GM12878 (cell line): ENCODE measurements around the gene HRH2. TPM values are rescaled to one million over a fixed set of nuclear protein-coding genes. Genes with fewer than 3 reads are reported as not detected.

Experiments
- ATAC-seq: fragments of 200-7000 bp; cut with Tn5 transposase; 3 replicates; pipeline ENCODE4 v1.9.1; 2020; ENCODE audit warnings: mild to moderate bottlenecking, moderate library complexity
- BruUV-seq: library from RNA; stranded (reverse); fragments of 400-500 nt; replicated peaks from 2 replicates; lab custom pipeline; 2021; lab: Mats Ljungman, UMichigan
- CTCF ChIA-PET: fragments of 300-600 bp; sonication (Branson Sonifier 250); formaldehyde crosslinking; extraction: SDS; loops from one replicate; lab custom pipeline; 2021; ENCODE audit warnings: inconsistent platforms; lab: Yijun Ruan, JAX
- POLR2A ChIA-PET: fragments of 350-600 bp; formaldehyde crosslinking; extraction: SDS; loops from one replicate; lab custom pipeline; 2021; ENCODE audit warnings: inconsistent platforms; lab: Charles Lee
- RAD21 ChIA-PET: fragments of 300-600 bp; sonication (Branson Sonifier 250); formaldehyde crosslinking; loops from one replicate; lab custom pipeline; 2023; ENCODE audit warnings: antibody characterized with exemption; ENCODE audit not compliant: unreplicated experiment; lab: Charles Lee
- SMC1A ChIA-PET: fragments of 300-600 bp; sonication (Branson Sonifier 250); formaldehyde crosslinking; loops from one replicate; lab custom pipeline; 2023; ENCODE audit not compliant: unreplicated experiment, uncharacterized antibody; lab: Charles Lee
- DNase-seq: peaks from one replicate; pipeline ENCODE4 v3.0.0-alpha.2; 2011; ENCODE audit warnings: low read depth, low spot score
- FAIRE-seq: peaks from 3 replicates; lab custom pipeline; 2011; peaks lifted over from hg19 to GRCh38; lab: Jason Lieb, UNC
- H2AFZ ChIP-seq: 2 replicates; pipeline ENCODE4 v1.6.0; 2011; ENCODE audit warnings: low read depth, low read length, control low read depth; ENCODE audit not compliant: control insufficient read depth
- H3K27ac ChIP-seq: 2 replicates; pipeline ENCODE4 v1.5.1; 2011; ENCODE audit warnings: control low read depth; ENCODE audit not compliant: control insufficient read depth, insufficient read depth
- H3K27me3 ChIP-seq, 2 experiments: replicated peaks in 1 of 2; 2 replicates each; pipeline versions ENCODE4 v1.6.0 to v1.6.1; 2011; ENCODE audit warnings: low read length in 1 of 2; ENCODE audit not compliant: control insufficient read depth in 2 of 2, insufficient read depth in 2 of 2
- H3K36me3 ChIP-seq, 2 experiments: 2 replicates each; pipeline ENCODE4 v1.5.1; 2011; ENCODE audit warnings: low read length in 1 of 2; ENCODE audit not compliant: control insufficient read depth in 2 of 2, insufficient read depth in 2 of 2
- H3K4me1 ChIP-seq: 2 replicates; pipeline ENCODE4 v1.6.1; 2011; ENCODE audit warnings: mild to moderate bottlenecking, low read length, moderate library complexity, mixed read lengths; ENCODE audit not compliant: control insufficient read depth, insufficient read depth
- H3K4me2 ChIP-seq: 2 replicates; pipeline ENCODE4 v1.6.0; 2011; ENCODE audit warnings: control low read depth; ENCODE audit not compliant: control insufficient read depth, insufficient read depth
- H3K4me3 ChIP-seq: fragments of 200-600 bp; sonication (generic); 2 replicates; pipeline ENCODE4 v1.5.1; 2016
- H3K79me2 ChIP-seq: 2 replicates; pipeline ENCODE4 v1.6.0; 2011; ENCODE audit warnings: low read length; ENCODE audit not compliant: control insufficient read depth, insufficient read depth
- H3K9ac ChIP-seq: 2 replicates; pipeline ENCODE4 v1.8.0; 2011; ENCODE audit warnings: low read length, control low read depth, mixed read lengths; ENCODE audit not compliant: control insufficient read depth, insufficient read depth
- H3K9me3 ChIP-seq: replicated peaks from 3 replicates; pipeline ENCODE4 v1.5.1; 2011; ENCODE audit warnings: mild to moderate bottlenecking, low read length; ENCODE audit not compliant: control insufficient read depth, insufficient read depth
- H4K20me1 ChIP-seq: 2 replicates; pipeline ENCODE4 v1.6.0; 2011; ENCODE audit not compliant: control insufficient read depth, insufficient read depth
- BRCA1 ChIP-seq: IDR thresholded peaks from 2 replicates; pipeline ENCODE4 v1.6.1; 2011; ENCODE audit warnings: low read depth, low read length, improper control_type of control experiment
- CBX3 ChIP-seq: fragments of 200-600 bp; sonication (generic); IDR thresholded peaks from 2 replicates; pipeline ENCODE4 v1.6.1; 2016; ENCODE audit warnings: low read depth, borderline replicate concordance
- EED ChIP-seq: sonication (generic); IDR thresholded peaks from 2 replicates; pipeline ENCODE4 v1.6.1; 2016; ENCODE audit warnings: antibody characterized with exemption, low read depth
- ESRRA ChIP-seq: IDR thresholded peaks from 2 replicates; pipeline ENCODE4 v1.6.1; 2012; ENCODE audit warnings: mild to moderate bottlenecking, low read length, improper control_type of control experiment
- EZH2 ChIP-seq: IDR thresholded peaks from 2 replicates; pipeline ENCODE4 v1.6.1; 2012; ENCODE audit warnings: low read depth, mild to moderate bottlenecking, control low read depth, inconsistent platforms, low read length, borderline replicate concordance; ENCODE audit not compliant: control insufficient read depth
- FOXK2 ChIP-seq: fragments of 450-650 bp; IDR thresholded peaks from 2 replicates; pipeline ENCODE4 v1.6.1; 2017; ENCODE audit warnings: mild to moderate bottlenecking, moderate library complexity
- HDGF ChIP-seq: fragments of 450-650 bp; IDR thresholded peaks from 2 replicates; pipeline ENCODE4 v1.6.1; 2016; ENCODE audit warnings: antibody characterized with exemption
- IKZF1 ChIP-seq: fragments of 450-650 bp; conservative IDR thresholded peaks from 2 replicates; pipeline ENCODE4 v1.6.1; 2017; ENCODE audit warnings: antibody characterized with exemption, mild to moderate bottlenecking
- MTA2 ChIP-seq: fragments of 450-650 bp; IDR thresholded peaks from 2 replicates; pipeline ENCODE4 v1.6.1; 2016; ENCODE audit warnings: low read depth, mild to moderate bottlenecking, moderate library complexity
- RELA ChIP-seq: fragments of 450-650 bp; IDR thresholded peaks from 2 replicates; pipeline ENCODE4 v1.8.0; 2014; ENCODE audit warnings: borderline replicate concordance; ENCODE audit not compliant: partially characterized antibody
- SMAD5 ChIP-seq: IDR thresholded peaks from 2 replicates; pipeline ENCODE4 v1.6.1; 2016; ENCODE audit warnings: antibody characterized with exemption, low read depth
- SRF ChIP-seq, 2 experiments: IDR thresholded peaks; 2 replicates each; pipeline ENCODE4 v1.6.1; 2011; ENCODE audit warnings: low read depth in 2 of 2, low read length in 2 of 2, mild to moderate bottlenecking in 1 of 2, moderate library complexity in 1 of 2
- TARDBP ChIP-seq: IDR thresholded peaks from 2 replicates; pipeline ENCODE4 v1.6.1; 2016; ENCODE audit warnings: borderline replicate concordance
- TCF12 ChIP-seq: IDR thresholded peaks from 2 replicates; pipeline ENCODE4 v1.6.1; 2011; ENCODE audit warnings: low read depth, mild to moderate bottlenecking, low read length
- YY1 ChIP-seq: IDR thresholded peaks from 2 replicates; pipeline ENCODE4 v1.6.1; 2011; ENCODE audit warnings: low read depth, mild to moderate bottlenecking, low read length
- ZNF274 ChIP-seq: IDR thresholded peaks from one replicate; pipeline ENCODE4 v1.8.0; 2011; ENCODE audit not compliant: insufficient read length, insufficient read depth
- ZNF622 ChIP-seq: fragments of 450-650 bp; IDR thresholded peaks from 2 replicates; pipeline ENCODE4 v1.6.1; 2017; ENCODE audit warnings: mild to moderate bottlenecking, inconsistent platforms
- ZSCAN29 ChIP-seq: fragments of 450-650 bp; IDR thresholded peaks from 2 replicates; pipeline ENCODE4 v1.6.1; 2017; ENCODE audit warnings: mild to moderate bottlenecking, moderate library complexity
- WGBS: methylation state at CpG from one replicate; pipeline ENCODE4 v1.1.6; 2016; ENCODE audit warnings: low lambda C conversion rate; ENCODE audit not compliant: insufficient replicate concordance, insufficient coverage; ENCODE audit errors: missing lambda C conversion rate; 5-methylcytosine and 5-hydroxymethylcytosine counted together
- in situ Hi-C: fragments of 300-500 bp; cut with MboI; formaldehyde crosslinking; loops from 9 replicates; pipeline ENCODE4 v1.14.3; 2018; ENCODE audit warnings: mixed read lengths
- intact Hi-C: fragments of 100-400 bp; cut with micrococcal nuclease; formaldehyde crosslinking; loops from one replicate; pipeline ENCODE4 v1.14.2; 2022; ENCODE audit not compliant: unreplicated experiment
- polyA plus RNA-seq, 11 experiments: library from polyadenylated mRNA; depleted of rRNA in 4 of 11; unstranded in 6 of 11; stranded (reverse) in 5 of 11; fragments of >200 nt; fragmentation: Nextera tagmentation in 4 of 11; fragmentation: Illumina TruSeq in 1 of 11; extraction: Ambion mirVana in 4 of 11; extraction: Trizol in 1 of 11; gene quantifications; 1 replicate in 1 of 11; 2 replicates in 10 of 11; pipeline versions ENCODE4 v1.2.1 to v1.2.3, GENCODE V29; 2011 to 2016; ENCODE audit warnings: inconsistent platforms in 2 of 11, missing spikeins in 2 of 11, low read depth in 1 of 11
- total RNA-seq, 4 experiments: library from RNA; depleted of rRNA in 3 of 4; stranded (reverse); fragments of >200 nt in 3 of 4; fragmentation: Illumina TruSeq in 1 of 4; extraction: Trizol in 1 of 4; gene quantifications; 2 replicates each; pipeline versions ENCODE4 v1.2.1 to v1.2.3, GENCODE V29; 2013 to 2021
- TF ChIP-seq, protein P1 (sequence below): fragments of 450-650 bp; formaldehyde crosslinking; IDR thresholded peaks from 2 replicates; pipeline ENCODE4 v1.4.0; 2022; ENCODE audit warnings: mild to moderate bottlenecking, moderate library complexity
- TF ChIP-seq, protein P2 (sequence below): IDR thresholded peaks from 2 replicates; pipeline ENCODE4 v1.6.1; 2011; ENCODE audit warnings: low read depth, low read length, improper control_type of control experiment, borderline replicate concordance

Gene HRH2
- total and polyA plus RNA-seq, 10 of the 15 experiments (the other 5 are each of a cell fraction or from before 2014, with no cell fraction given) = 0.01 to 0.05 (median 0.03) TPM; not detected in 7

DNA sequence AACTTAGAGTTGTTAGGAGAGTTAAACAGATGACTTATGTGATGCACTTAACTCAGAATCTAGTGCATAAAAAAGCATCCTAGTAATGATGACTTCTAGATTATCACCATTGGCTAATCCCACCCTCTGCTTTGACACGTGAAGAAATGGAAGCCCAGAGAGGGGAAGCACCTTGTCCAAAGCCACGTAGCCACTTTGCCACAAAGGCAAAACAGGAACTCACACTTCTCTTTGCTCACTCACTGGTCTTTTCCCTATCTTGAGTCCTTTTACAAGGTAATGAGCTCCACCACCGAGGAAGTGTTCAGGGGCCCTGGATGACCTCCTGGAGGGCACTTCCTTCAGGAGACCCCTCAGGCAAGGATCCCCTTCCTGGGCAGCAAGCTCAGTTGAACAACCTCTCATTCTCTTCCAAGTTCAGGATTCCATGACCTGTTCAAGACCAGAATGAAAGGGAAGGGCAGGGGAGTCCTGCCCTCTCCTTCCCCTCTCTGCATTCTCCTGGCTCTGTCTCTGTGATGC is 89.7 kb downstream of the HRH2 start:
- RAD21 ChIA-PET = no interaction called here
- SMC1A ChIA-PET = no interaction called here
- in situ Hi-C loops = loop anchor here (25.0 kb wide), 1 partner anchor 840 kb away; no protein-coding TSS in a partner anchor
- H3K4me2 ChIP-seq = no peak overlapping the region
- H3K9ac ChIP-seq = no peak overlapping the region
- 4% methylated on average over 3 of the region's 3 CpGs for WGBS
- no peaks in the 10 kb centered on the region for H4K20me1 ChIP-seq
- FAIRE-seq (no peak), ATAC-seq (no peak), DNase-seq (no peak)
- POLR2A ChIA-PET = no interaction called here
- no peaks in the 10 kb centered on the region for H3K9me3 ChIP-seq
- no peak overlapping the region for H3K4me3 ChIP-seq
- H3K79me2 ChIP-seq = no peaks in the 10 kb centered on the region
- no peaks in the 10 kb centered on the region for H3K36me3 ChIP-seq
- intact Hi-C loops = no loop called here
- TF ChIP-seq RELA = no peak
- TF ChIP-seq YY1 = no peak
- no peak for TF ChIP-seq ZSCAN29
- no peak for TF ChIP-seq HDGF
- no peak for TF ChIP-seq EED
- TF ChIP-seq FOXK2 = no peak
- TF ChIP-seq, protein P1, sequence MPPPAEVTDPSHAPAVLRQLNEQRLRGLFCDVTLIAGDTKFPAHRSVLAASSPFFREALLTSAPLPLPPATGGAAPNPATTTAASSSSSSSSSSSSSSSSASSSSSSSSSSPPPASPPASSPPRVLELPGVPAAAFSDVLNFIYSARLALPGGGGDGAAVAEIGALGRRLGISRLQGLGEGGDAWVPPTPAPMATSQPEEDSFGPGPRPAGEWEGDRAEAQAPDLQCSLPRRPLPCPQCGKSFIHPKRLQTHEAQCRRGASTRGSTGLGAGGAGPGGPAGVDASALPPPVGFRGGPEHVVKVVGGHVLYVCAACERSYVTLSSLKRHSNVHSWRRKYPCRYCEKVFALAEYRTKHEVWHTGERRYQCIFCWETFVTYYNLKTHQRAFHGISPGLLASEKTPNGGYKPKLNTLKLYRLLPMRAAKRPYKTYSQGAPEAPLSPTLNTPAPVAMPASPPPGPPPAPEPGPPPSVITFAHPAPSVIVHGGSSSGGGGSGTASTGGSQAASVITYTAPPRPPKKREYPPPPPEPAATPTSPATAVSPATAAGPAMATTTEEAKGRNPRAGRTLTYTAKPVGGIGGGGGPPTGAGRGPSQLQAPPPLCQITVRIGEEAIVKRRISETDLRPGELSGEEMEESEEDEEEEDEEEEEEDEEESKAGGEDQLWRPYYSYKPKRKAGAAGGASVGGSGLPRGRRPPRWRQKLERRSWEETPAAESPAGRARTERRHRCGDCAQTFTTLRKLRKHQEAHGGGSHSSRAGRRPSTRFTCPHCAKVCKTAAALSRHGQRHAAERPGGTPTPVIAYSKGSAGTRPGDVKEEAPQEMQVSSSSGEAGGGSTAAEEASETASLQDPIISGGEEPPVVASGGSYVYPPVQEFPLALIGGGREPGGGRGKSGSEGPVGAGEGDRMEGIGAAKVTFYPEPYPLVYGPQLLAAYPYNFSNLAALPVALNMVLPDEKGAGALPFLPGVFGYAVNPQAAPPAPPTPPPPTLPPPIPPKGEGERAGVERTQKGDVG (CRISPR knock-in tag) = no peak
- no peak for TF ChIP-seq ZNF622
- TF ChIP-seq TCF12 = no peak
- TF ChIP-seq BRCA1 = no peak
- TF ChIP-seq ZNF274 = no peak
- no peak for TF ChIP-seq IKZF1
- no peak for TF ChIP-seq MTA2
- TF ChIP-seq, protein P2, sequence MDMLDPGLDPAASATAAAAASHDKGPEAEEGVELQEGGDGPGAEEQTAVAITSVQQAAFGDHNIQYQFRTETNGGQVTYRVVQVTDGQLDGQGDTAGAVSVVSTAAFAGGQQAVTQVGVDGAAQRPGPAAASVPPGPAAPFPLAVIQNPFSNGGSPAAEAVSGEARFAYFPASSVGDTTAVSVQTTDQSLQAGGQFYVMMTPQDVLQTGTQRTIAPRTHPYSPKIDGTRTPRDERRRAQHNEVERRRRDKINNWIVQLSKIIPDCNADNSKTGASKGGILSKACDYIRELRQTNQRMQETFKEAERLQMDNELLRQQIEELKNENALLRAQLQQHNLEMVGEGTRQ = no peak
- no peak for TF ChIP-seq ESRRA
- TF ChIP-seq SMAD5 = no peak
- no peak for TF ChIP-seq CBX3
- TF ChIP-seq SRF (IDR thresholded peaks at IDR 0.05; ENCODE audit: low read depth in 2 of 2, low read length in 2 of 2) = no peak
- TF ChIP-seq TARDBP = no peak
- TF ChIP-seq EZH2 = no peak
- H3K27me3 ChIP-seq = no peaks in the 10 kb centered on the region; a peak in 2 of 4 replicates
- CTCF ChIA-PET = interaction anchor here (1.1 kb wide), 1 partner anchor 18 kb away, joined by 4 read pairs; no protein-coding TSS in a partner anchor
- H3K27ac ChIP-seq = no peak overlapping the region
- no peak overlapping the region for H2AFZ ChIP-seq
- H3K4me1 ChIP-seq = no peaks in the 10 kb centered on the region
- no TSS peak for BruUV-seq
